Parathyroid adenoma (tissue), 2 donors: ENCODE measurements around the gene TMEM88.

ENCODE experiments used
- H2AFZ ChIP-seq: fragments of 300-600 bp; sonication (generic); one replicate; pipeline ENCODE4 v1.7.0; 2017; ENCODE audit warnings: antibody characterized with exemption, mild to moderate bottlenecking
- H3K27ac ChIP-seq: fragments of 300-600 bp; sonication (generic); one replicate; pipeline ENCODE4 v1.7.0; 2017
- H3K27me3 ChIP-seq: fragments of 300-600 bp; sonication (generic); one replicate; pipeline ENCODE4 v1.7.0; 2017; ENCODE audit warnings: low read length; ENCODE audit not compliant: control insufficient read depth, insufficient read depth
- H3K36me3 ChIP-seq: fragments of 300-600 bp; sonication (generic); one replicate; pipeline ENCODE4 v1.7.0; 2017; ENCODE audit warnings: low read length; ENCODE audit not compliant: control insufficient read depth, insufficient read depth
- H3K4me1 ChIP-seq: fragments of 300-600 bp; sonication (generic); one replicate; pipeline ENCODE4 v1.7.0; 2017; ENCODE audit warnings: control low read depth
- H3K4me2 ChIP-seq: fragments of 300-600 bp; sonication (generic); one replicate; pipeline ENCODE4 v1.7.0; 2017; ENCODE audit warnings: low read length
- H3K4me3 ChIP-seq: fragments of 300-600 bp; sonication (generic); one replicate; pipeline ENCODE4 v1.7.0; 2017; ENCODE audit warnings: low read depth, low read length
- H3K79me2 ChIP-seq: fragments of 300-600 bp; sonication (generic); one replicate; pipeline ENCODE4 v1.7.0; 2017; ENCODE audit warnings: control low read depth
- H3K9ac ChIP-seq: fragments of 300-600 bp; sonication (generic); one replicate; pipeline ENCODE4 v1.7.0; 2017; ENCODE audit warnings: mild to moderate bottlenecking
- H3K9me3 ChIP-seq: fragments of 300-600 bp; sonication (generic); one replicate; pipeline ENCODE4 v1.7.0; 2017; ENCODE audit warnings: low read length; ENCODE audit not compliant: control insufficient read depth
- TF ChIP-seq, protein P1 (sequence below): fragments of 300-600 bp; sonication (generic); IDR thresholded peaks from one replicate; pipeline ENCODE4 v1.7.0; 2017; ENCODE audit warnings: antibody characterized with exemption, mild to moderate bottlenecking
- donor health status: primary hyperparathyroidism.

TMEM88 gene

GRCh38 chr17:7818746-7819645 lies 35.9 kb upstream of the TMEM88 start:
- Histone ChIP-seq H3K4me2 (no peak overlapping the region), H3K4me1 (peaks cover under 1% of the 10 kb centered on the region), H3K79me2 (no peaks in the 10 kb centered on the region), H3K36me3 (no peaks in the 10 kb centered on the region), H3K4me3 (no peak overlapping the region), H2AFZ (no peak overlapping the region), H3K27me3 (no peaks in the 10 kb centered on the region), H3K27ac (no peak overlapping the region), H3K9ac (no peak overlapping the region), H3K9me3 (no peaks in the 10 kb centered on the region)
- TF ChIP-seq, protein P1, sequence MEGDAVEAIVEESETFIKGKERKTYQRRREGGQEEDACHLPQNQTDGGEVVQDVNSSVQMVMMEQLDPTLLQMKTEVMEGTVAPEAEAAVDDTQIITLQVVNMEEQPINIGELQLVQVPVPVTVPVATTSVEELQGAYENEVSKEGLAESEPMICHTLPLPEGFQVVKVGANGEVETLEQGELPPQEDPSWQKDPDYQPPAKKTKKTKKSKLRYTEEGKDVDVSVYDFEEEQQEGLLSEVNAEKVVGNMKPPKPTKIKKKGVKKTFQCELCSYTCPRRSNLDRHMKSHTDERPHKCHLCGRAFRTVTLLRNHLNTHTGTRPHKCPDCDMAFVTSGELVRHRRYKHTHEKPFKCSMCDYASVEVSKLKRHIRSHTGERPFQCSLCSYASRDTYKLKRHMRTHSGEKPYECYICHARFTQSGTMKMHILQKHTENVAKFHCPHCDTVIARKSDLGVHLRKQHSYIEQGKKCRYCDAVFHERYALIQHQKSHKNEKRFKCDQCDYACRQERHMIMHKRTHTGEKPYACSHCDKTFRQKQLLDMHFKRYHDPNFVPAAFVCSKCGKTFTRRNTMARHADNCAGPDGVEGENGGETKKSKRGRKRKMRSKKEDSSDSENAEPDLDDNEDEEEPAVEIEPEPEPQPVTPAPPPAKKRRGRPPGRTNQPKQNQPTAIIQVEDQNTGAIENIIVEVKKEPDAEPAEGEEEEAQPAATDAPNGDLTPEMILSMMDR = no peak

DNA sequence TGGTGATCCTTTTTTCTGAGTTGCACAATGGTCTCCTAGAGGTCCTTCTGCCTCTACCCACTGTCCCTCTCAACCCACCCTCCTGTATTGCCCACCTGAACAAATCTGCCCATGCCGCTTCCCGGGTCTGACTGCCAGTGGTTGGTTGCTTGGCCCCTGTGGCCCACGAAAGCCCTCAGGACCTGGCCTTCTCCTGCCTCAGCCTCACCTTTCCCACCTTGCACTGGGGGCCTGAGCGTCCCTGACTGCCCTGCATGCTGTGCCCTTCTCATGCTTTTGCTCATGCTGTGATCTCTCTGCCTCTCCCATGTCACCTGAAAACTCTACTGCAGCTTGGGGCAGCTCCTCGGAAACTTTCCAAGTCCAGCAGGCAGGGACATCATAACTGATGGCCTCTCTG lies 34.6 kb upstream of the TMEM88 start:
- TF ChIP-seq, protein P1 = no peak
- no peaks in the 10 kb centered on the region for H3K79me2 ChIP-seq
- H2AFZ ChIP-seq = no peak overlapping the region
- H3K4me1 ChIP-seq = peaks cover 12% of the 10 kb centered on the region
- H3K27ac ChIP-seq = no peak overlapping the region
- no peak overlapping the region for H3K4me2 ChIP-seq
- no peak overlapping the region for H3K4me3 ChIP-seq
- H3K27me3 ChIP-seq = no peaks in the 10 kb centered on the region
- no peaks in the 10 kb centered on the region for H3K9me3 ChIP-seq
- H3K9ac ChIP-seq = no peak overlapping the region
- no peaks in the 10 kb centered on the region for H3K36me3 ChIP-seq

- no peaks in the 10 kb centered on the region for H3K9me3 ChIP-seq
- TF ChIP-seq, protein P1 = no peak
- H3K4me3 ChIP-seq = no peak overlapping the region
Observed at GRCh38 chr17:7822126-7822525, 32.7 kb upstream of the TMEM88 start.

DNA sequence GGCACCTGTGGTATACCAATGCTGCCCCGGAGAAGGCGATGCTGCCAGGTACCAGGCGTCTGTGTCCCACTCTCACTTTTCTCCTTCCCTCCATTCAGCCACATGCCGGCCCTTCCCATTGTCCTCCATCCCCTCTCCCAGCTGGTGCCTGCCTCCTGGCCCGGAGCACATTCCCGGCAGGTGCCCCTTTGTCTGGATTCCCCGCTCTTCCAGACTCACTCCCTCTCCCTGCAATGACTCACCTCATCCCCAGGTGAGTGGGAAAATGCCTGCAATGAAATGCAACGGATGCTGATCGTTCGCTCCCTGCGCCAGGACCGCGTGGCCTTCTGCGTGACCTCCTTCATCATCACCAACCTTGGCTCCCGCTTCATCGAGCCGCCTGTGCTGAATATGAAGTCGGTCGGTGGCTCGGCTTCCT lies 31.3 kb upstream of the TMEM88 start:
- Histone ChIP-seq H3K79me2 (no peaks in the 10 kb centered on the region), H3K4me2 (no peak overlapping the region), H3K9me3 (no peaks in the 10 kb centered on the region), H3K36me3 (no peaks in the 10 kb centered on the region), H3K27me3 (no peaks in the 10 kb centered on the region), H3K4me3 (no peak overlapping the region), H3K9ac (no peak overlapping the region), H3K27ac (no peak overlapping the region), H2AFZ (no peak overlapping the region), H3K4me1 (peaks cover 20% of the 10 kb centered on the region)
- TF ChIP-seq, protein P1 = no peak

More at GRCh38 chr17:7822126-7822525, 32.7 kb upstream of the TMEM88 start:
- no peak overlapping the region for H3K9ac ChIP-seq
- peaks cover 20% of the 10 kb centered on the region for H3K4me1 ChIP-seq
- H2AFZ ChIP-seq = no peak overlapping the region
- H3K27me3 ChIP-seq = no peaks in the 10 kb centered on the region
- no peak overlapping the region for H3K4me2 ChIP-seq
- H3K27ac ChIP-seq = no peak overlapping the region
- no peaks in the 10 kb centered on the region for H3K36me3 ChIP-seq
- no peaks in the 10 kb centered on the region for H3K79me2 ChIP-seq
